T1000 (cell line): ENCODE results near the gene BRME1.
A peak's percentile ranks its signal among the peaks of the same experiment; 100 is the strongest.

Experiments used
- DNase-seq: peaks from one replicate; lab custom pipeline; 2025; ENCODE audit warnings: mixed read lengths; lab: John Stamatoyannopoulos, UW

BRME1 gene

DNA sequence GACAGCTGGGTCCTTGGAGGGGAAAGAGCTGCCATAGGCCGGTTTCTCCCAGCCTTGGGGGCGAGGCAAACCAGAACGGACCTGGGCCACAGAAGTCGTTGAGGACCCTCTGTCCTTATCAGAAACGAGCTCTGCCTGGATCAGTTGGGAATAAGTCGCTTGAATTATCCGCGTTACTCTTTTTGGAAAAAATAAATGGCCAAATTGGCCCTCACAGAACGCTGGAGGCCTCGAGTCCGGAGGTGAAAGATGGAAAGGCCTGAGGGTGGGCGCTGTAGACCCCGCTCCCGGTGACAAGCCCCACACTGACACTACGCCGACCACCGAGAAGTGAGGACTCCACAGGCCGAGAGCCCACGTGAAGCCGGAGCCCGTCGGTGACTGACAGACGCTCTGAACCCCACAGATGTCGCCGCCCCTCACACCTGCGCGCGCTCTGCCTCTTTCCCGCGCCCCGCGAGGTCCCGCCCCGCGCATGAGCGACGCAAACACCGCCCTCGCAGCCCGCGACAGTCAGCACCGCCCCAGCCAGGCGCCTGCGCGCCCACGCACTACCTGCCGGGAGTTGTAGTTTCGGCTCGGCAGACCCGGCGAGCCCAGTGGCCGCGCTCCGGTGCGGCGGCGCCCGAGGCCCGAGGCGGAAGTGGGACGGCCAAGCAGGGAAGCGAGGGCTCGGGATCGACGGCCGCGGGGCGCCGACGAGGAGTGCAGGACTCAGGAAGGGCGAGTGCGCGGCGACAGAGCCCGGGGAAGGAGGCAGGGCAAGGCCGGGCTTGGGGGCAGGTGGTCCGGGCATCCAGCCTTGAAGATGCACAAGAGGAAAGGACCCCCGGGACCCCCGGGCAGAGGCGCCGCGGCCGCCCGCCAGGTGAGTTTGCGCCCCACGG is at the start of gene BRME1, which contains the start of gene CC2D1A:
TSS of gene BRME1 (minus strand) at position 484 of the 887 bp plus-strand sequence. CDS start 1,225 bp downstream, outside the sequence.
TSS of gene CC2D1A (plus strand) at position 568 of the 887 bp plus-strand sequence. CDS start at position 809, 241 bp downstream.
- peak; percentile 77 for DNase-seq

DNA sequence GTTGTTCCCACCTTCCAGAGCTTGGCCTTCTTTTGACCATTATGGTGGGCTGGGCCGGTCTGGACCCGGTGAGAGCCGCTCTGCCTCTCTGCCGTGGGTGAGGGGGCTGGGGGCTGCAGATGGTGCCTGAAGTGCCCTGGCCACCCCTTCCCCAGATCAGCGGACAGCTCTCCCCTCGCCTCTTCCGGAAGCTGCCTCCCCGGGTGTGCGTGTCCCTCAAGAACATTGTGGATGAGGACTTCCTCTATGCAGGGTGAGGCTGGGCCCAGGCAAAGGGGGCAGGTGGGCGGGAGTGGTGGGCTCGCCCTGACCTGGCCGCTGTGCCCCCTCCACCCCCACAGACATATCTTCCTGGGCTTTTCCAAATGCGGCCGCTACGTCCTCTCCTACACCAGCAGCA is 48.3 kb upstream of the BRME1 start:
- DNase-seq = no peak

DNA sequence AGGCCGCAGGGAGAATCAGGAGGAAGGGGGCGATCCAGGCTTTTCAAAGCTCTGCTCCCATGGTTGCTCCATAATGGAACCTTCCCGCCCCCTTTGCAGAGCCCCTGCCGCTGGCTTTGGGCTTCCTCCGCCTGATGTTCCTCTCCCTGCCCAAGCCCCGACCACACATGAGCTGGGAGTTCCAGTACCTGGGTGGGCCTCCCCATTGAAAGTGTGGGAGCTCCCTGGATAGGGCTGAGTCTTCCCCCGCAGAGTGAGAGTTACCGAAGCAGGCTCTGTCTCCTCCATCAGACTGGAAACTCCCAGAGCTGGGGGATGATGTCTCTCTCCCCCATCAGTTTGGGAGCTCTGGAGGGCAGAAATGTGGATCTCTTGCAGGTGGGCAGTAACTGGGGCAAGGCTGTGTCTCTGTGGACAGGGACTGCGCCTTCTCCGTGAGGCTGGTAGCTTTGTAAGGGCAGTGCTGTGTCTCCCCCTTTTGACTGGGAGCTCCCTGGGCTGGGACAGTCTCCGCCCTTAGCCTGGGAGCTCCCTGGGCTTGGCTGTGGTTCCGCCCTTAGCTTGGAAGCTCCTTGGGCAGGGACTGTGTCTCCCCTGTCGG is 47.1 kb upstream of the BRME1 start:
- DNase-seq = no peak

DNA sequence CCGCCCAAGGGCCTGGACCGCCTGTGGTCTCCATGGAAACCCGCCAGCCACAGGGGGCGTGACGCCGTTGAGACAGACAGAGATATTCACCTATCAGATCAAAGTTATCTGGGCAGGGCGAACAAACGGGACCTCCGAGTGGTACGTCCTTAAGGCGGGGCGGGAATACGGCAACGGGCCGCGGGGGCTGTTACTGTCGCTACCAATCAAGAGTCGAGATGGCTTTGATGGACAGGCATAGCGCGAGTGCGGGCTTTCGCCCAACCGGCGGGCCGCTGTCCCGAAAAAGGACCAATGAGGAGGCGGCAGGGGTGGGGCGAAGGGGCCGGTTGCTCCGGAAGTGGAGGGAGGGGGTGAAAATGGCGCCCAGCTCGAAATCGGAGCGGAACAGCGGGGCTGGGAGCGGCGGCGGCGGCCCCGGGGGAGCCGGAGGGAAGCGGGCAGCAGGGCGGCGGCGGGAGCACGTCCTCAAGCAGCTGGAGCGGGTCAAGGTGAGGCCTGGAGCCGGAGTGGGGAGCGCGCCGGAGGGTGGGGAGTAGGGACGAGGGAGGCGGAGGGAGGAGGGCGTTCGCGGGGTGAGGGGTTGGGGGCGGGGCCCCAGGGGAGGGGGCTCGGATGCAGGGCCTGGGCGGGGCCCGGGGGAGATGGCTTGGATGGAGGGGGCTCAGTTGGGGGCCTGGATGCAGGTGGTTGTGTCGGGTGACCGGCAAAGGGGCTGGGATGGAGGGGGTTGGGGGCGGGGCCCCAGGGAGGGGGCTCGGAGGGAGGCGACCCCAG is 46.4 kb upstream of the BRME1 start, which contains the start of gene DCAF15:
TSS of gene DCAF15 (plus strand) at position 356 of the 777 bp plus-strand sequence. CDS start at position 360, 4 bp downstream.
- peak; percentile 99 for DNase-seq

DNA sequence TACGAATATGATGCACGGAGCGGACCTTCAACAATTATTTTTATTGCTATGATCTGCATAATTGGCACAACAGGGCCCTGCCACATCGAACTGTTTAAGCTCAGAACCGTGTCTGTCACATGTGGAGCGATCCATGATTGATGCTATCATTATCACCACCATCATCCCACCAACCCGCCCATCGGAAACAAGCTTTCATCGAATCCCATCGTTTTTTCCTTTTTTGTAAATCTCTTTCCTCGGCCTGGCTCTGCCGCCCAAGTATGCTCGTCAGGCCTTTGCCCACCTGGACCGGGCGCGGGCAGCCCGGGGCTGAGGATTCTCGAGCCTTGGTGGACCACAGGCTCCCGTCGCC is 45.9 kb upstream of the BRME1 start:
- no peak for DNase-seq

DNA sequence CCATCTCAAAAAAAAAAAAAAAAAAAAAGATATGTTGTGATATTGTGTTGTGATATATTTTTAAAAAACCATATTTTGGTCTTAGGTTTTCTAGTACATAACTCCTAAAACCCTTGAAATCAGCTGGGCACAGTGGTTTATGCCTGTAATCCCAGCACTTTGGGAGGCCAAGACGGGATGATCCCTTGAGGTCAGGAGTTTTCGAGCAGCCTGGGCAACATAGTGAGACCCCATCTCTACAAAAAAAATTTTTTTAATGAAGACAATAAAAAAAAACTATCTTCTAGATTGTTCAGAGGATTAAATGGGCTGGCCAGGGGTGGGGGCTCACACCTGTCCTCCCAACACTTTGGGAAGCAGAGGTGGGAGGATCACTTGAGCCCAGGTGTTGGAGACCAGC is 45.1 kb upstream of the BRME1 start:
- DNase-seq = no peak

DNA sequence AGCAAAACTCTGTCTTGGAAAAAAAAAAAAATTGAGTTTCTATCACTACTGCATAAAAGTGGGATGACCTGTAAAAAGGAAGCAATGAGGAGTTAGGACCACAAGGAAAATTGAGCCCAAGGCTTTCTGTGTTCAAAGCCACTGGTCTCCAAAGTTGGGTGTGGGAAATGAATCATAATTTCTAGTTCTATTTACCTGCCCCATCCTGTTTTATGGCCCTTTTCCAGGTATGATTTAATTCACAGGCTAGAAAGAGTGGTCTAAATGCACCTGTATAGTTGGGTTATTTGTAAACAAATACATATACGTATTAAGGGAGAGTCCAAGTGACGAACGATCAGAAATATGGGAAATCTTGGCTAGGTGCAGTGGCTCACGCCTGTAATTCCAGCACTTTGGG is 40.5 kb upstream of the BRME1 start:
- no peak for DNase-seq

DNA sequence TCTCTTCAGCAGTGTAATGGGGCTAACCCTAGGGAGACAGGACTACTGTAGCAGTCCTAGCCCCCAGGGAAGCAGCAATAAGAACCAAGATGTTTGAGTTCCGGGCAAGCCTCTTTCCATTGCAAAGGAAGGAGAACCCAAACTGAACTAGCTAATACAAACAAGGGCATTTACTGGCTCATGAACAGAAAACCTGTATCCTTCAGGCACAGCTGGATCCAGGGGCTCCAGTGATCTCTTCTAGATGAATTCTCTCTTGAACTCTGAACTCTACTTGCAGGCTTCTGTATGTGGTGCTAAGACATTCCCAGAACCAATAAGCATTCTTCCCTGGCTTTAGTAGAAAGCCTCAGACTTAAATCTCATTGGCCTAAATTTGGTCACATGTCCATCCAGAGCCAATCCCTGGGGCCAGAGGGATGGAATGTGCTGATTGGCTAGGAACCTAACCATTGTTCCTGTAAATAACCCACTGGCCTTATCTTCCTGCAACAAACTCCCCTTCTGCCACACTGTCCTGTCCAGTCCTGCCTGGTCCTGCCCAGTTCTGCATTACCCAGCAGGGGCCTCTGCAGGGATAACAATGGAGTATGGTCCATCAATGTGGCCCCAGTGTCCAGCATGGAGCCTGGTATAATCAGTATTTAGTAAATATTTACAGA is 36.2 kb upstream of the BRME1 start:
- no peak for DNase-seq

DNA sequence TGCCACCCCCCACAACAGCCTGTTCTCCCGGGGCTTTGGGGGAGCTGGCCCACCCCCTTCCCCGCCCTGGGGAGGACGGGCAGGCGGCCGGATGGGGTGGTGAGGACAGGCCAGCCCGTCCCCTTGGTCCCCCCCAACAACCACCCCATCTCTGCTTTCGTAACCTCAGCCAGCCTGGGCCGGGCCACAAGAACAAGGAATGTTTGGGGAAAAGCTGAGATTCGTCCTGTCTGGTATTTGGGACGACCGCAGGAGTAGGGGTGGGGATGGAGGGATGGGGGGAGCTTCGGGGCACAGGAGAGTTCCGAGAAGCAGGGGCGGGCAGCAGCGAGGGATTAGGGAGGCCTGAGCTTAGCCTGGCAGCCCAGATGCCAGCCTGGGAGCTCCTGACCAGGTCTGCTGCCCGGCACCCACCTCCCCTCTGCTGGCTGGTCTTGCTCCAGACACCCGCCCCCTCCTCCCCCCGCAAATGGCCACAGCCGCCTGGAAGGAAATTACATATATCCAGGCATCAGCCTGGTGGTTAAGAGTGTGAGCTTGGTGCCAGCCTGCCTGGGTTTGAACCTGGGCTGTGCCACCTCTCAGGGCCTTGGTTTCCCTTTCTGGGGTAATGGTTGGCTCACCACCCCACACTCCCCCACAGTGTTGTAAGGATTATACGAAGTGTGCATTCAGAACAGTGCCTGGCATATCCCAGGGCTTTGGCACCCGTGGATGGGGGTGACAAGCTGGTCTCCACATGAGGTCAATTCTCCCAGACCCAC is 32.6 kb upstream of the BRME1 start, which contains the start of gene PODNL1:
TSS of gene PODNL1 (minus strand) at position 117 of the 764 bp plus-strand sequence. CDS start 236 bp downstream, outside the sequence.
- DNase-seq = no peak

DNA sequence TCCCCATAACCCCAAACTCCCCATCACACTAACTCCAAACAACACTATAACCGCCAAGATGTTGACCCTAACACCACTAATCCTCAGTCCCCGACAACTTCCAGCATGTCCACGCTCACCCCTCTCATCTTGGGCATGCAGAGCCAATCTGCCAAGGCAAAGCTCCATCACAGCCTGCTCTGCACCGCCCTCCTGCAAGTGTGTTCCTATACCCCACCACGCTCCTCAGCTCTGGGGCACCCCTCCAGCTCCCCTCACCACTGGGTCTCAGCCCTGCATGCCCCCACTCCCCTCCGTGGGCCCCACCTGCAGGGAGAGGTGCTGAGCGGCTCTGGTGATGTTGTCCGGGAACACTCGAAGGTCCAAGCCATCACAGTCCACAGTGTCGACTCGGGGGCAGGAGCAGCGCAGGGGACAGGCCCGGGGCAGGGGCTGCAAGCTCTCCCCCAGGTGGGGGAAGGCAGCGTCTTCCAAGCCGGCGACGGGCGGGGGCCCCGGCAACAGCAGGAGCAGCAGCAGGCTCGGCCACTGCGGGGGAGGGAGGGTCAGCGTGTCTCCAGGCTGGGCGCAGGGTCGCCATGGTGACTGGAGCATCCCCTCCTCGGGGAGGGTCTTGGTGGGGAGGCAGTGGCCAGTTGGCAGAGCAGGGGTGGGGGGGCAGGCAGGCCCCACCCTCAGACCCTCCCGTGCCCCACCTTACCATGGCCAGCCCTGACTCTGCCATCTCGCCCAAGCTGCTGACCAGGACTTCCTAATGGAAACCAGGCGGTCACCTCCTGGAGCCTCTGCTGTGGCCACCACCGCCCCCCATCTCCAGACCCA is 31.8 kb upstream of the BRME1 start:
- no peak for DNase-seq

DNA sequence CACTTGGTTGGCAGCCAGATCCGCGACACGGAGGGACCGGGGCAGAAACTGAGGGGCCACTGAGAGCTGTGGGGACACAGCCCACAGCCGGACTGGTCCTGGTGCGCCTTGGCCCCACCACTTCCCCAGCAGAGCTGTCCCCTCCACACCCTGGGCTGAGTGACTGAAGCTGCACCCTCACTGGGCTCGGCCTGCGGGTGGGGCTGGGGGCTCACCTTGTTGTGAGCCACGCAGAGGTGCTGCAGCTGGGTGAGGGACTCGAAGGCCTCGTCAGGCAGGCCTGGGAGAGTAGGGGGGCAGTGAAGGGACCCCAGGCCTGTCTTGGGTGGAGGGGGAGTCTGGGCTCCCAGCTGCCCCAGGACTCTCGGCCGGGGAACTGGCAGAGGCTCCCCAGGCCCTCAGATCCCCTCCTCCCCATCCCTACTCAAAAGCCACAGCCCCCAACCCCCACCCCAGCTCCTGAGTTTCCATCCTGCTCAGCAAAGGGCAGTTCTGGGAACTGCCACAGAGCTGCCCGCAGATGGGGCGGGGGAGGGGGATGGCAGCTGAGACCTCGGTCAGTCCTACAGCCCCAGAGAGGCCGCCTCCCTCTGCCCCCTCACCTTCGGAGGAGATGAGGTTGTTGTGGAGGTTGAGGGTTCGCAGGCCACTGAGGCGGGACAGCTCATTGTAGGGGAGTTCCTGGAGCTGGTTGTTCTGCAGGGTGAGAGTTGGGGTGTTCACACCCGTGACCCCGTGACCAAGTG is 30.0 kb upstream of the BRME1 start:
- no peak for DNase-seq

DNA sequence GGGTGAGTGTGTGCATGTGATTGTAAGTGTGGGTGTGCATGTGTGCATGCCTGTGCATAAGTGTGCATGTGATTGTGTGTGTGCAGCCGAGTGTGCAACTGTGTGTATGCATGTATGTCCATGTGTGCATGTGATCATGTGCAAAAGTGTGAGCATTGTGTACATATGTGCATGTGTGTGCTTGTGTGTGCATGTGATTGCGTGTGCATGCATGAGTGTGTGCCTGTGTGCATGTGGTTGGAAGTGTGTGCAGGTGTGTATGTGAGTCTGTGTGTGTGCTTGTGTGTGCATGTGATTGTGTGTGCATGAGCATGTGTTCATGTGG is 28.8 kb upstream of the BRME1 start:
- no peak for DNase-seq

DNA sequence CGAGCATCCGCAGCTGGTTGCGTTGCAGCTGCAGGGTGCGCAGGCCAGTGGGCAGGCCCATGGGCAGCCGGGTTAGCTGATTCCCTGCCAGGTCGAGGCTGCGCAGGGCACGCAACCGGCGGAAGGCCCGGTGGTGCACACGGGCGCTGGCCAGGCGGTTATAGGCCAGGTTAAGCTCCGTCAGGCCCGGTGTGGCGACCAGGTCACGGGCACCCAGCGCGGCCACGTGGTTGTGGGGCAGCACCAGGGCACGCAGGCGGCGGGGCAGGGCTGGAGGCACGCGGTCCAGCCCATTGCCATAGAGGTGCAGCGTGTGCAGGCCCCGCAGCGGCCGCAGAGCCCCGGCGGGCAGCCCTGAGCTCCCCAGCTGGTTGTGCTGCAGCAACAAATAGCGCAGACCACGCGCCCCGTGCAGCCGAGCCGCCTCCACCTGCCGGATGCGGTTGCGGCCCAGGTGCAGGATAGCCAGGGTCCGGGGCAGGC is 27.0 kb upstream of the BRME1 start:
- DNase-seq = no peak

DNA sequence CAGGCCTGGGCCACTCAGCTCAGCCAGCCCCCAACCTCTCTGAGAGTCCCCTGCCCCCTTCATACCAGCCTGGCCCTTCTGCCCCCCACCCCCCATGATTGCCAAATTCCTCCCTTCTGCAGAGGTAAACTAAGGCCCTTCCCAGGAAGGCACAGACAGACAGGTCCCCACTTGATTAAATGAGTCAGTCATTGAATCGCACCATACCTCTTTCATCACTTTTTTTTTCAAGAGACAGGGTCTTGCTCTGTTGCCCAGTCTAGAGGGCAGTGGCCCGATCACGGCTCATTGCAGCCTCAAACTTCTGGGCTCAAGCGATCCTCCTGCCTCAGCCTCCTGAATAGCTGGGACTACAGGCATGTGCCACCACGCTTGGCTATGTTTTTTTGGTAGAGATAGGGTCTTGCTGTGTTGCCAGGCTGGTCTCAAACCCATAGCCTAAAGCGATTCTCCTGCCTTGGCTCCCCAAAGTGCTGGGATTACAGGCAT is 26.3 kb upstream of the BRME1 start:
- DNase-seq = no peak

DNA sequence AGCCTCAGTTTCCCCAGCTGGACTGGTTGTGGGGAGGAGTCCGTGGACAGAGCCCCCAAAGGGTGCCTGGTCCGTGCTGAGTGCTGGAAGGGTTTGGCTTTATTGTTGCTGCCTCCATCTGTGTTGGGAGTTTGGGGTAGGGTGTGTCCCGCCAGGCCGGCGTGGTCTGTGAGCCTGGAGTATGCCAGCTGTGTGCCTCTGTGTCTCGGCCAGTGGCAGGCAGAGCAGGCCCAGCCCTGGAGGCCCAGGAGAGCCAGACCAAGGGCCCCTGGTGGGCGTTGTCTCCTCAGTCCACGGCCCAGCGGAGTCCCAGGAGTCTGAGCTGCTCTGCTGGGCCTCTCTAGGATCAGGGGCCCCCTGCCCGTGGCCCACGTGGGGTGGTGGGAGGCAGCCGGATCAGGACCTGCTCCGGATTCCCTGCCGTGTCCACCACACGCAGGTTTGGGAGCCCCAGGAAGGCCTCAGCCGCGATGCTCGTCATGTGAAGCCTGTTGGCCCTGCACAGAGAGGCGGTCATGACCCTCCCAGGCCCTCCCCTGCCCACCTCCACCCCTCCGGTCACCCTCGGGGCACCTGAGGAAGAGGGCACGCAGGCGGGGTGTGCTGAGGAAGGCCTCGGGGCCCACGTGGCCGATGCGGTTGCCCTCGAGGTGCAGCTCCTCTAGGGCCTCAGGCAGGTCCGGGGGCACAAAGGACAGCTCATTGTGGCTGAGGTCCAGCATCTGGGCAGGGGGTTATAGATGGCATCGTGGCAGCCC is 25.7 kb upstream of the BRME1 start:
- DNase-seq = no peak

DNA sequence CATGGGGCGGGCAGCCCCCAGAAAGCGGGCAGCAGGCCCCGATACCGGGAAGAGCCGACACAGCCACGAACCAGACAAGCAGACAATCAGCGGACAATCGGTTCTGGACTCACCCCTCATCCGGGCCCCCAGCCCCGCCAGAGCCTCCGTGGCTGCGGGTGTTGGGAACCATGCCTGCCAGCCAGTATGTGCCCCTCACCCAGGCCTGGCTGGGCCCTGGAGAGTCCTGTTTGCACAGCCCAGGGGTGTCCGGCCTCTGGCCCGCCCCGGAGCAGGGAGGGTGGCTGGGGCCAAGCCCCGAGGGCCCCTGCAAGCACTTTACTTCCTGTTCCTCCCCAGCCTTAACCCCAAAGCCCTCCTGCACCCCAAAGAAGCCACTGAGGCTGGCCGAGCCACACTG is 24.5 kb upstream of the BRME1 start:
- no peak for DNase-seq

DNA sequence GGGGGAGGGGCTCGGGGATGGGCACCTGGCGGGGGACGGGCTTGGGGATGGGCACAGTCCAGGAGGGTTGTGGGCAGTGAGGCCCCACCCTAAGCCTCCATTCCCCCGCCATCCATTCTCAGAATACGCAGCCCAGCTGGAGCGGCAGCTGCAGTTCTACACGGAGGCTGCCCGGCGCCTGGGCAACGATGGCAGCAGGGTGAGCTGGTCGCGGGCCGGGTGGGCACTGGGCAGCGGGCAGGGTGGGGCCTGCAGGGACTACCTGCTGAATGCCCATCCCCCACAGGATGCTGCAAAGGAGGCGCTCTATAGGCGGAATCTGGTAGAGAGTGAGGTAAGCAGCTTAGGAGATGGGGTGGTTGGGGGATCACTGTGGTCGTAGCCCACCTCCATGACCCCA is 24.0 kb upstream of the BRME1 start:
- no peak for DNase-seq

DNA sequence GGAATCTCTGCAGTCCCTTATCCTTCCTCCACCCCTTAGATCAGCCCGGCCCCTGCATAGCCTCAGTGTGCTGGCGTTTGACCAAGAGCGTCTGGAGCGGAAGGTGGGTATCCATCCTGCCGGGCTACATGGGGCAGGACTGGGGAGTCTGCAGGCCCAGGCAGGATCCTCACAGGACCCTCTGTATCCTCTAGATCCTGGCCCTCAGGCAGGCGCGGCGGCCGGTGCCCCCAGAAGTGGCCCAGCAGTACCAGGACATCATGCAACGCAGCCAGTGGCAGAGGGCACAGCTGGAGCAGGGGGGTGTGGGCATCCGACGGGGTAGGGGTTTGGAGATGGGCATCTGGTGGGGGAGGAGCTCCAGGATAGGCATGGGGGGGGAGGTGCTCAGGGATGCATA is 23.4 kb upstream of the BRME1 start:
- no peak for DNase-seq

DNA sequence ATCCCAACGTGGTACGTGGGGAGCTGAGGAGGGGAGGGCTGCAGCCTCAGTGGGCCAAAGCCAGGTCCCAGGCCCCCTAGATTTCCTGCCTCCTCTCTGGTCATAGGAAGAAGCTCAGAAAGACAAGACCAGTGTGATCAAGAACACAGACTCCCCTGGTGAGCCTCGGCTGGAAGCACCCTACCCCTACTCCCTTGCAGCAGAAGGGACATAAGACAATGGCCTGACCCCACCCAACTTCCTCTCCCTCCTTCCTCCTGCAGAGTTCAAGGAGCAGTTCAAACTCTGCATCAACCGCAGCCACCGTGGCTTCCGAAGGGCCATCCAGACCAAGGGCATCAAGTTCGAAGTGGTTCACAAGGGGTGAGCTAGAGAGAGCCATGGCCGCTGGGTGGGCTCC is 20.8 kb upstream of the BRME1 start:
- no peak for DNase-seq
